GM21786 (cell line): Measurements from ENCODE around the gene DNAH17.
"Not testable (repeated sequence)": the region's sequence is repeated elsewhere in the genome, so short reads cannot be mapped to it uniquely, and the experiment has no call there.

Source experiments
- ATAC-seq: cut with Tn5 transposase; IDR thresholded peaks from one replicate; pipeline ENCODE4 v1.9.1; 2021; ENCODE audit not compliant: unreplicated experiment

The DNAH17 gene

GRCh38 chr17:78526231-78527025 lies 50.8 kb downstream of the DNAH17 start:
- no peak for ATAC-seq

DNA sequence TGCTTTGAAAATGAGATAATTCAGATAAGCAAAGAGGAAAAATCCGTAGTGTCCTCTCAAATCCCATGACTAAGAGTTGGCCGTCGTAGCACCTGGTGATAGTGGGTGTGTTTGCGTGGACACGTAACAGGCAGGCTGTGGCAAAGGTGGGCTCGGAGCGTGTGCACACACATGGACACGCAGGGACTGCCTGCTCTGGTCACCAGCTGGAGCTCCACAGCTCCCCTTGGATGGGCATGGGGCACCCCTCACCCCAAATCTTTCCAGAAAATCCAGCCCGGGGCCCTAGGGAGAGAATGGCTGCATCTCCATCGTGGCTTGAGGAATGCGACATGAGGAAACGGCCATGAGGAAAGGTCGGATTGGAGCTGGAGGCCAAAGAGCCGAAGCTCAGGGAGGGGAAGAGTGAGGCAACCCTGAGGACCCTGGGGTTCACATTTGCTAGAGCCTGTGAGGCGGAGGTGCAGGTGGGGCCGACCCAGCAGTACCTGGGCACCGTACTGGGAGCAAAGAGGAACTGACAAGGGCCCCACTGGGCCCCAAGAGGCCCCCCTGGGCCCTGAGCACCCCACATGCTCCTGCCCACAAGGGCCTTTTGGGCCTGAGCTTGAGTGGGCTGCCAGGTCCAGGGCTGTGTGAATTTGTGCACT lies 51.6 kb downstream of the DNAH17 start:
- ATAC-seq = no peak

DNA sequence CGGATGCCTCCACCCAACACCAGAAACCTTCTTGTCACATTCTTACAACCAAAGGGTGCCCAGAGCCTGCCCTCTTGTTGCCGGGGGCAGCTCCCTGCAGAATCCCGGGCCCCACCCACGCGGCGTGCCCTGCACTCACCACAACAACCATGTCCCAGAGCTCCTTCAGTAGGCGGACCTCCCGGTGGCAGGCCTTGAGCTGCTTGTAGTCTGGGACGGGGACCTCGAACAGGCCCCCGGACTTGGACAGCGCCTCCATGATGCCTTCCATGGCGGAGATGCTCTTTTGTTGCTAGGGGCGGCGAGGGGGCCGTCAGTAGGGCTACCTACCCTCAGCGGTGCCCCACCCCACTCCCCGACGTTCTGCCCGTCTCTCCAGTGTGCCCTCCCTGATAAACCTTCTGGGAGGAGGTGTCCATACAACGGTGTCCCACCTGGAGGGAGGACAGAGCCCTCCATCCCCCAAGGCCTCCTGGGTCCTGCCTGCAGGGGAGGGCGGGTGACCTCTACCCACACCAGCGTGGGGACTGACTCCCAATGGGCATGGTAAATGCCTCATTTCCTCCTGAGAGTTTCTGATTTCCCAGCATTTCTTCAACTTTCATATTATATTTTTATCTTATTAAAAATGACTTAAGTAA lies 52.2 kb downstream of the DNAH17 start:
- ATAC-seq = no peak

GRCh38 chr17:78523934-78524655 lies 53.1 kb downstream of the DNAH17 start:
- ATAC-seq = no peak

DNA sequence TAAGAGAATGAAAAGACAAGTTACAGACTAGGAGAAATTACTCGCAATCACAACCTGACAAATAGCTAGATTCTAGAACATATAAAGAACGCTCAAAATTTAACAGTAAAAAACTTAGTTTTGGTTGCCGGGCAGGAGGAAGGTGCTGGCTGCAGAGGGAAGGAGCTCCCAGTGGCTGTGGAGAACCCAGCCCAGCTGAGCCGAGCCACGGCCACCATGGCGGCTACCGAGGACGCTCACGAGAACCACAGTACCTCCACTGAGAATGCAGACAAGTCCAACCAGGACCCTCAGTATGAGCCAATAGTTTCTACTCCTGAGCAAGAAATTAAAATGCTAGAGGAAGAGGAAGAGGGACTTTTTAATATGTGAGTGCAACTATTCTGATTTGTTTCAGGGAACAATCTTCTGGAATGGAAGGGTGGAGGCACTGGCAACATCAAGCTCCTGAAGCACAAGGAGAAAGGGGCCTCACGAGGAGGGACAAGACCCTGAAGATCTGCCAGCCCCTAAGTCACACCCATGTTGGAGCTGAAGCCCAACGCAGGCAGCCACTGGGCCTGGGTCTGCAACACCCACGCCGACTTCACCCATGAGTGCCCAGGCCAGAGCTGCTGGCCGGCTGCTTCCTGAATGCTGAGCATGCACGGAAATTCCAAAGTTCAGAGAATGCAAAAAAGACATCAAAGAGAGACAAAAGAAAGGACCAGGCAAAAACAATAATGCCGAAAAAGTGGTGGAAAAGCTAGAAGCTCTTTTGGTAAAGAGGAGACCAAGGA lies 55.0 kb downstream of the DNAH17 start:
- ATAC-seq = no peak

- no peak for ATAC-seq
These were observed 59.8 kb downstream of the DNAH17 start for GRCh38 chr17:78517421-78517820.

DNA sequence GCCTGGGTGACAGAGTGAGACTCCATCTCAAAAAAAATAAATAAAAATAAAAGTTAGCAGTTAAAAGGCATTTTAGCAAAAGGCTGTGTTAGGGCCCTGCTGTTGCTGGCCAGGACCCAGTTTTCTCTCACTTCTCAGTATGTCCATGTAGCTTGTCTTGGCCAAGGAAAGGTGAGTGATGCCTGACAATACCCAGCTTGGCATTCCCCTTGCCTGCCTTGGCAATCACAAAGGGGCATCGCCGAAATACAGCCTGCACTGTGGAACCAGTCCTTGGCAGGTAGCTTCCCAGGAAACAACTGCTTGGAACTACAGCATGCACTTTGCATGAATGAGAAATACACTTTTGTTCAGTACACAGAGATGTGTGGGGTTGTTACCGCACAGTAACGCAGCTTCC lies 61.7 kb downstream of the DNAH17 start:
- ATAC-seq = no peak

- no peak for ATAC-seq
These were observed 62.7 kb downstream of the DNAH17 start for GRCh38 chr17:78514521-78514920.

GRCh38 chr17:78512976-78513375 lies 64.2 kb downstream of the DNAH17 start:
- no peak for ATAC-seq

- ATAC-seq = no peak
These were observed 66.8 kb downstream of the DNAH17 start for GRCh38 chr17:78510141-78511075.

- no peak for ATAC-seq
These were observed 69.7 kb downstream of the DNAH17 start for GRCh38 chr17:78507526-78507925.

DNA sequence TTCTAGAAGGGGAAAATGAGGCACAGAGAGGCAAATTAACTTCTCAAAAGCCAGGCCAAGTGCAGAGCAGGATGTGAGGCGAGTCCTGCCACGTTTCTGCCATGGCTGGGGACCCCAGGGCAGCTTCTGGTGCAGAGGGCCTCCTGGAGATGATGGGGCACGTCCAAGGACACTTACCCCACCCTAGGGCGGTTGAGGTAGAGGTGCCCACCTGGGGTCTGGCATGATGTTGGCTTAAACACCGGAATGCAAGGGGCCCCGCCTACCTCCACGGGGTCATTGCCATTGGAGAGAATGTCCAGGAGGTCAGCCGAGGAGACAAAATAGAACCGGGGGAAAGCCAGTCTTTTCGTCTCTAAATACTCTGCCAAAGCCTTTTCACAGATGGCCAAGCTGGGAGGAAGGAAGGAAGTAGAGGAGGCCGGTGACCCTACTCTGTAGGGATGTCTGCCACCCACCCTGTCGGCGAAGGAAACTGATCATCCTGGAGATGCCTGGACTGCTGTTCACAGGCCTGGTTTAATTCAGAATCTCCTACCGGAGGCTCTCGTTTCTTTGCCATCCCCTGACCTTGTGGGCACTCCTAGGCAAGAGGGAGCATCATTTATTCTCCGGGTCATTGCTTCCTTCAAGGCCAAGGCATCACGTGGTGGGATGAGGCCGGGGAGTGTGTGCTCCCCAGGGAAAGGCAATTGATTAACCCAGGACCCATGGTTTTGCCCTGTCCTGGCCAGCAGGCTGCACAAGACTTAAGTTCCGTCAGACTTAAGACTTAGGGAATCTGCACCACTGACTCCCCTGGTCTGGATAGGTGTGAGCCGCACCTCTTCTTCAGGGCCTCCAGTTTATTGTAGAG lies 70.5 kb downstream of the DNAH17 start:
- ATAC-seq = no peak

DNA sequence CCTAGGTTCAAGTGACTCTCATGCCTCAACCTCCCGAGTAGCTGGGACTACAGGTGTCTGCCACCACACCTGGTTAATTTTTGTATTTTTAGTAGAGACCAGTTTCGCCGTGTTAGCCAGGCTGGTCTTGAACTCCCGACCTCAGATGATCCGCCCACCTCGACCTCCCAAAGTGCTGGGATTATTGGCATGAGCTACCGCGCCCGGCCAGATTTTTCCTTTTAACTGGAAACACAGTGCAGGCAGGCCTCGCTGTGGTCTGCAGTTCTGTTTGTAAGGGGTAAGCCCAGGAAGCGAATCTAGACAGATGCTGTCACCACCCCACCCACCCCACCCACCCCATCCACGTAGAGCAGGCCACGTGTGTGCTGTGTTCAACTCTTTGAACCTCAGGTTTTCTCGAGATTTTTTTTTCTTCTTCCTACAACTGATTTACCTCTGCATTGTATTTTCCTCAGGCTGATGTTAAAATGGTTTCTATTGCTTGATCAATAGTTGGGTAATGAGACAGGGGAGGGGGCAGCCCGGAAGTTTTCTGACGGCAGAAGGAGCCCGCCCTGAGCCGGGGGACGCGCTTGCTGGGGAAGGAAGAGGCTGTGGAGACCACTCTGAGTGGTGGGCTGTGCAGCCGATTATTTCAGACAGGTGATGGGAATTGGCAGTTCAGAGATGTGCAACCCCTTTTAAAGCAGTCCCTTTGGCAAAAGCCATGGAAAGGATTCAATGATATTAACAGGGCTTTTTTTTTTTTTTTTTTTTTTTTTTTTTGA lies 72.9 kb downstream of the DNAH17 start:
- ATAC-seq = no peak

DNA sequence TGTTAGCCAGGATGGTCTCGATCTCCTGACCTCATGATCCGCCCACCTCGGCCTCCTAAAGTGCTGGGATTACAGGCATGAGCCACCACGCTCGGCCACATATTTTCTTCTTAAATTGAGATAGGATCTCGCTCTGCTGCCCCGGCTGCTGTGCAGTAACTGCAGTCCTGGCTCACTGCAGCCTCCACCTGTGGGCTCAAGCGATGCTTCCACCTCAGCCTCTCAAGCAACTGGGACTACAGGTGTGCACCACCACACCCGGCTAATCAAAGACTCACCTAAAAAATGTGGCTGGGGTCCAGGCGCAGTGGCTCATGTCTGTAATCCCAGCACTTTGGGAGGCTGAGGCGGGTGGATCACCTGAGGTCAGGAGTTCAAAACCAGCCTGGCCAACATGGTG lies 73.8 kb downstream of the DNAH17 start:
- ATAC-seq = not testable (repeated sequence)

DNA sequence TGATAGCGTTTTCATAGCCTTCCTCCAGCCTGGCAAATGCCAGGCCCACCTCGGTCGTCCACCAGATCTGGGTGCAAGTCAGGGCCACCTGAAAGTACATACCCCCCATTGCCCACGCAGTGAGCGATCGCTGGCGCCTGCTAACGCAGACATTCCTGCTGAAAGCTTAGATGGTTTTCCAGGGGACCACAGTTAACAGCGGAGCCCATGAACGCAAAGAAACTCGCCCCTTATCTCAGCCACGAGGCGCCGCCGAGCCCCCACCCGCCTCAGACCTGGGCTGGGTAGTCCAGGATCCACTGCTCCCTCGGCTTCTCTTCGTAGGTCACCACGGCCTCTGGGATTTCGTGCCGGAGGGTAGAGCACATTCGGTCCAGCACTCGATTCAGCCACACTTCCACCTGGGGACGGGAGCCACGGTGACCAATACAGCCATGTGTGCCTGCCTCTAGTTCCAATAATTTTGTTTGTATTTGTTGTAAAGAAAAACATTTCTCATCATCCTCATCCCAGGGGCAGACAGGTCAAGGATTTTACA lies 74.5 kb downstream of the DNAH17 start:
- no peak for ATAC-seq

GRCh38 chr17:78501241-78502036 lies 75.8 kb downstream of the DNAH17 start:
- ATAC-seq = no peak

GRCh38 chr17:78500806-78501205 lies 76.4 kb downstream of the DNAH17 start:
- no peak for ATAC-seq
